H9 (cell line): ENCODE data around the gene PKNOX2. TPM values are rescaled to one million over a fixed set of nuclear protein-coding genes. Genes with fewer than 3 reads are reported as not detected.

Source experiments
- DNase-seq: peaks from one replicate; pipeline ENCODE4 v3.0.0-alpha.2; 2017
- H2AFZ ChIP-seq: one replicate; pipeline ENCODE4 v1.6.1; 2013; ENCODE audit warnings: mild to moderate bottlenecking, low read length, control low read depth, moderate library complexity
- H2AK5ac ChIP-seq: 2 replicates; pipeline ENCODE4 v1.6.1; 2013; ENCODE audit warnings: low read length, control low read depth, mixed read lengths; ENCODE audit not compliant: insufficient read length
- H2BK120ac ChIP-seq: one replicate; pipeline ENCODE4 v1.6.1; 2013; ENCODE audit warnings: low read depth, mild to moderate bottlenecking, low read length, control low read depth, inconsistent platforms; ENCODE audit not compliant: poor library complexity, severe bottlenecking
- H2BK12ac ChIP-seq: 2 replicates; pipeline ENCODE4 v1.6.1; 2013; ENCODE audit warnings: low read length, control low read depth, mixed read lengths, low read depth; ENCODE audit not compliant: insufficient read length
- H2BK15ac ChIP-seq: 2 replicates; pipeline ENCODE4 v1.6.1; 2013; ENCODE audit warnings: low read depth, low read length, control low read depth
- H2BK20ac ChIP-seq: one replicate; pipeline ENCODE4 v1.6.1; 2013; ENCODE audit warnings: low read depth, mild to moderate bottlenecking, low read length, control low read depth, inconsistent platforms; ENCODE audit not compliant: poor library complexity, severe bottlenecking
- H2BK5ac ChIP-seq: 2 replicates; pipeline ENCODE4 v1.6.1; 2013; ENCODE audit warnings: low read length, control low read depth, mixed read lengths; ENCODE audit not compliant: insufficient read length
- H3K14ac ChIP-seq: 2 replicates; pipeline ENCODE4 v1.6.1; 2013; ENCODE audit warnings: low read length, control low read depth; ENCODE audit not compliant: insufficient read depth
- H3K18ac ChIP-seq: 2 replicates; pipeline ENCODE4 v1.6.1; 2013; ENCODE audit warnings: low read depth, mild to moderate bottlenecking, mixed read lengths, low read length, control low read depth; ENCODE audit not compliant: insufficient read length
- H3K23ac ChIP-seq: 2 replicates; pipeline ENCODE4 v1.6.1; 2013; ENCODE audit warnings: low read length, control low read depth, mixed read lengths, low read depth; ENCODE audit not compliant: insufficient read length
- H3K23me2 ChIP-seq: 2 replicates; pipeline ENCODE4 v1.6.1; 2013; ENCODE audit warnings: low read depth, mild to moderate bottlenecking, mixed read lengths, low read length, control low read depth; ENCODE audit not compliant: insufficient read length, poor library complexity, severe bottlenecking
- H3K27ac ChIP-seq: 2 replicates; pipeline ENCODE4 v1.5.1; 2013; ENCODE audit warnings: low read length, control low read depth, mixed read lengths, low read depth; ENCODE audit not compliant: insufficient read length
- H3K27me3 ChIP-seq: 2 replicates; pipeline ENCODE4 v1.6.1; 2013; ENCODE audit warnings: low read length, control low read depth, inconsistent platforms; ENCODE audit not compliant: insufficient read depth
- H3K4ac ChIP-seq: 2 replicates; pipeline ENCODE4 v1.6.1; 2013; ENCODE audit warnings: low read depth, mild to moderate bottlenecking, control low read depth, inconsistent platforms, low read length, moderate library complexity
- H3K4me1 ChIP-seq: 2 replicates; pipeline ENCODE4 v1.6.1; 2013; ENCODE audit warnings: low read length, control low read depth, inconsistent platforms; ENCODE audit not compliant: insufficient read depth
- H3K4me2 ChIP-seq: 2 replicates; pipeline ENCODE4 v1.6.1; 2013; ENCODE audit warnings: low read length, control low read depth, mixed read lengths; ENCODE audit not compliant: insufficient read length, insufficient read depth
- H3K56ac ChIP-seq: 2 replicates; pipeline ENCODE4 v1.6.1; 2013; ENCODE audit warnings: low read depth, mild to moderate bottlenecking, mixed read lengths, low read length, control low read depth; ENCODE audit not compliant: insufficient read length
- H3K79me1 ChIP-seq: 2 replicates; pipeline ENCODE4 v1.6.1; 2013; ENCODE audit warnings: low read depth, mild to moderate bottlenecking, moderate library complexity, low read length, control low read depth, inconsistent platforms; ENCODE audit not compliant: insufficient read depth, poor library complexity, severe bottlenecking
- H3K79me2 ChIP-seq: 2 replicates; pipeline ENCODE4 v1.6.1; 2013; ENCODE audit warnings: low read length, control low read depth, inconsistent platforms; ENCODE audit not compliant: insufficient read depth
- H3K9ac ChIP-seq: 2 replicates; pipeline ENCODE4 v1.6.1; 2013; ENCODE audit warnings: low read length, control low read depth, mixed read lengths; ENCODE audit not compliant: insufficient read length; ENCODE audit errors: extremely low read depth
- H3K9me3 ChIP-seq: one replicate; pipeline ENCODE4 v1.6.1; 2013; ENCODE audit warnings: low read depth, low read length, inconsistent platforms; ENCODE audit not compliant: control insufficient read depth
- H3T11ph ChIP-seq: one replicate; pipeline ENCODE4 v1.6.1; 2013; ENCODE audit warnings: mild to moderate bottlenecking, low read length, control low read depth, inconsistent platforms
- H4K20me1 ChIP-seq: one replicate; pipeline ENCODE4 v1.6.1; 2013; ENCODE audit not compliant: control insufficient read depth, insufficient read length, insufficient read depth
- H4K5ac ChIP-seq: 2 replicates; pipeline ENCODE4 v1.6.1; 2013; ENCODE audit warnings: low read depth, mild to moderate bottlenecking, mixed read lengths, low read length, control low read depth; ENCODE audit not compliant: insufficient read length
- H4K8ac ChIP-seq: replicated peaks from 2 replicates; pipeline ENCODE4 v1.6.1; 2013; ENCODE audit warnings: low read length, control low read depth, mixed read lengths, low read depth; ENCODE audit not compliant: insufficient read length
- H4K91ac ChIP-seq: 2 replicates; pipeline ENCODE4 v1.6.1; 2013; ENCODE audit warnings: low read depth, mild to moderate bottlenecking, moderate library complexity, mixed read lengths, low read length, control low read depth; ENCODE audit not compliant: insufficient read length
- H3K27ac Mint-ChIP-seq, 3 experiments: 2 replicates in 2 of 3; 3 replicates in 1 of 3; pipeline ENCODE4 v1.8.0; 2020 to 2021; ENCODE audit warnings: mixed read lengths in 3 of 3, mild to moderate bottlenecking in 1 of 3, moderate library complexity in 1 of 3
- H3K27me3 Mint-ChIP-seq: 2 replicates; pipeline ENCODE4 v1.8.0; 2021; ENCODE audit warnings: low read depth, mild to moderate bottlenecking, moderate library complexity, mixed read lengths
- H3K36me3 Mint-ChIP-seq, 3 experiments: 2 replicates in 2 of 3; 3 replicates in 1 of 3; pipeline ENCODE4 v1.8.0; 2020 to 2021; ENCODE audit warnings: low read depth in 3 of 3, mixed read lengths in 3 of 3; ENCODE audit not compliant: insufficient read depth in 1 of 3
- H3K4me1 Mint-ChIP-seq, 2 experiments: 2 replicates each; pipeline ENCODE4 v1.8.0; 2020; ENCODE audit warnings: mixed read lengths in 2 of 2
- H3K4me3 Mint-ChIP-seq, 2 experiments: 2 replicates in 1 of 2; 3 replicates in 1 of 2; pipeline ENCODE4 v1.8.0; 2020 to 2021; ENCODE audit warnings: mild to moderate bottlenecking in 2 of 2, mixed read lengths in 2 of 2, moderate library complexity in 1 of 2
- H3K9me3 Mint-ChIP-seq, 2 experiments: 2 replicates in 1 of 2; 3 replicates in 1 of 2; pipeline ENCODE4 v1.8.0; 2020; ENCODE audit warnings: mild to moderate bottlenecking in 2 of 2, mixed read lengths in 2 of 2, moderate library complexity in 1 of 2
- CTCF ChIP-seq: fragments of 200-600 bp; sonication (generic); conservative IDR thresholded peaks from 3 replicates; pipeline ENCODE4 v1.8.0; 2021; ENCODE audit warnings: antibody characterized with exemption, mild to moderate bottlenecking
- WGBS: extraction: QIAGEN DNeasy Blood & Tissue Kit; methylation state at CpG from one replicate; pipeline ENCODE4 v1.1.7; 2013; ENCODE audit warnings: missing lambda C conversion rate, low lambda C conversion rate, mixed read lengths; ENCODE audit not compliant: insufficient read length; ENCODE audit errors: extremely low coverage; 5-methylcytosine and 5-hydroxymethylcytosine counted together
- total RNA-seq: library from RNA; stranded (reverse); gene quantifications from 2 replicates; pipeline ENCODE4 v1.2.1, GENCODE V29; 2021

The PKNOX2 gene
- total RNA-seq, 1 experiment from 2014 or later: 1.3 TPM

GRCh38 chr11:125452125-125452470 lies 287.5 kb downstream of the PKNOX2 start:
- no peak for TF ChIP-seq CTCF
- Histone ChIP-seq H3K23ac (no peak overlapping the region), H2AK5ac (no peak overlapping the region), H4K91ac (no peak overlapping the region), H3K56ac (no peak overlapping the region), H3K18ac (no peak overlapping the region), H3K79me2 (no peaks in the 10 kb centered on the region), H4K8ac (no peak overlapping the region), H3K4ac (no peak overlapping the region), H3K27me3 (no peaks in the 10 kb centered on the region), H3K79me1 (no peaks in the 10 kb centered on the region), H3K27ac (no peak overlapping the region), H4K20me1 (no peaks in the 10 kb centered on the region), H3K14ac (no peak overlapping the region), H2BK15ac (no peak overlapping the region), H3K9ac (no peak overlapping the region), H3K4me2 (no peak overlapping the region), H3T11ph (no peak overlapping the region), H3K9me3 (no peaks in the 10 kb centered on the region), H2BK20ac (no peak overlapping the region), H3K4me1 (peaks cover 4% of the 10 kb centered on the region), H2AFZ (no peak overlapping the region), H4K5ac (no peak overlapping the region), H3K23me2 (no peaks in the 10 kb centered on the region), H2BK5ac (no peak overlapping the region), H2BK12ac (no peak overlapping the region), H2BK120ac (no peak overlapping the region)
- DNase-seq: no peak
- H3K27ac Mint-ChIP-seq: peak overlapping the region in 1 of 3 experiments; percentile 51; a peak in 1 of 7 replicates
- H3K27me3 Mint-ChIP-seq: no peaks in the 10 kb centered on the region; the same call in 1 of the 2 replicates
- H3K4me3 Mint-ChIP-seq: no peak overlapping the region; a peak in 1 of 5 replicates
- peaks cover 3 to 52% (median 48%) of the 10 kb centered on the region in 3 experiments; a peak in 6 of 7 replicates for H3K36me3 Mint-ChIP-seq
- no peaks in the 10 kb centered on the region for H3K9me3 Mint-ChIP-seq
- no CpG with 5 or more reads among the region's 7 CpGs for WGBS
- peaks cover 14 to 17% of the 10 kb centered on the region in 2 experiments for H3K4me1 Mint-ChIP-seq
